HG03095 (cell line): ENCODE measurements around the gene ROR1.

Experiments
- ATAC-seq: cut with Tn5 transposase; IDR thresholded peaks from one replicate; pipeline ENCODE4 v1.9.1; 2021; ENCODE audit warnings: moderate library complexity; ENCODE audit not compliant: unreplicated experiment

The ROR1 gene

DNA sequence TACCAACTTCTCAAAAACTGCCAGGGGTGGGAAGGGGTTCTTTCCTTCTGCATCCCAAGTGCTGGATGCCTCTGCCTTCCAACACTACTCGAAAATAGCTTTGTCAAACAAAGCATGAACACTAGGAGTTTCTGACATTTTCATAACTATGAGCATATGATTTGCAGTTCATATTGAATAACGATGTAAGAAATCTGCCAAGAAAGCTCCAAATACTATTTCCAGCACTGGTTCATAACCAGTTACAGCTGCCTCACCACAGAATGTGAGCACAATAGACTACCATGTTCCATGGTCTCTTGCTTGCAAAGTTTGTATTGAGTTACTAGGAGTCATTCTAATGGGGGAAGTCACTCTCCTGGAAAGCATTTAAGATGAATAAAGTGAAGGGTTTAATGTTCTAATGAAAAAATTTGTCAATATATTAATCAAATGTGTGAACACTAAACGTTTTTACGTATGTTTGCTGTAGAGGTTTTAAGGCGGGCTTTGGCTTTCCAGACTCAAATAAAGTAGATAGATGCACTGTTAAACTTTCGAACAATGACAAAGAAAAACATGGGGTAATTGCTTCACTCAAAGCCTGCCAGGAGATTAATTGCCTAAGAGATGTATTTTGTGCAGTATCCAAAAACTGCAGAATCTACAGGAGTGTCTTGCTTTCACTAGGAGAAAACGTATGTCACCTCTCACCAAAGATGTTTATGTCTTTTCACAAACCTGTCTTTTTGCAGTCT, 351.1 kb downstream of the ROR1 start:
- ATAC-seq: no peak

DNA sequence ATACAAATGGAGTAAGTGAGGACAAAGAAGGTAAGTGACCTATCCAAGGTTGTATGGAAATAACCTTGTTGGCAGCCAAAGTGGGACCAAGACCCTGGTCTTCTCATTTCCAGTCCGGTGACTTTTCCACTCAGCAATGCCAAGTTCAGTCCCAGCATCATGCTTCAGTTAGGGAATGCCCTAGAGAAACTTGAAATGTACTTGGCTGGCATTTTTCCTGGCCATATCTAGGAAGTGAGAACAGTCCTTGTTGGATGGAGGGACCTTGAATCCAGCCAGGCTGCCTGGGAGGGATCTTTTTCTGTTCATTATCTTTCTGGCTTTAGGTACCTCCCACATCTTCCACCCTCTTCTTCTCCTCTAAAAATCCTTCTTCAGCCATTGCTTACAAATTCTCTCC, 352.8 kb downstream of the ROR1 start:
- no peak for ATAC-seq

DNA sequence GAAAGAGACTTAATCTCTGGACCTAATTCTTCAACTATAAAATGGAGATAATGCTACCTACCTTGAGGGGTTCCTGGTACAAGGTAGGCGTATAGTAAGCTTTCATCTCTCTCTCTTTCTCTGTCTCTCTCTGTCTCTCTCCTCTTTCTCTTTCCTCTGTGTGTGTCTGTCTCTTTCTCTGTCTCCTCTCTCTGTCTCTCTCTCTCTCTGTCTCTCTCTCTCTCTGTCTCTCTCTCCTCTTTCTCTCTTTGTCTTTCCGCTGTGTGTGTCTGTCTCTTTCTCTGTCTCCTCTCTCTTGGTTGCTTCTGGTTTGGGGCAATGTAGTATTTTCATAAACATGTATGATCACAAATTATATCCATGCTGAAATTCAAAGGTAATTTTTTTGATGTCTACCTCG, 353.5 kb downstream of the ROR1 start:
- ATAC-seq: no peak

DNA sequence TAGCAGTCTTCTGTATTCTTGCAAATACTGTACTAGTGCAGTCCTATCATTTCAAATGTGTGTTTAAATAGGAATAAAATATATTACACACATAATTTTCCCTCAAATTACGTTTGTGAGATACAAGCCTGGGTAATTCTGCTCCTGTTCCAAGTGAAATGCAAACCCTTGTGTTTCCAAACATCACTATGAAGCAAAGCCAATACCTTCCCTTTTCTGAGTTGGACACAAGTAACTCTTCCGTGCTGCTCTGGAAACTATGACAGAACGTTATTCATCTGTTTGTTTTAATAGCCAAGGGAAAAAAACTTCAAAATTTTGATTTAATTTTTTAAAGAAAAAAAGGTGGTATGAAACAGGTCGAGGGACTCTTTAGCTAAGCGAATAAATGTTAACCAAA, 355.9 kb downstream of the ROR1 start:
- no peak for ATAC-seq

DNA sequence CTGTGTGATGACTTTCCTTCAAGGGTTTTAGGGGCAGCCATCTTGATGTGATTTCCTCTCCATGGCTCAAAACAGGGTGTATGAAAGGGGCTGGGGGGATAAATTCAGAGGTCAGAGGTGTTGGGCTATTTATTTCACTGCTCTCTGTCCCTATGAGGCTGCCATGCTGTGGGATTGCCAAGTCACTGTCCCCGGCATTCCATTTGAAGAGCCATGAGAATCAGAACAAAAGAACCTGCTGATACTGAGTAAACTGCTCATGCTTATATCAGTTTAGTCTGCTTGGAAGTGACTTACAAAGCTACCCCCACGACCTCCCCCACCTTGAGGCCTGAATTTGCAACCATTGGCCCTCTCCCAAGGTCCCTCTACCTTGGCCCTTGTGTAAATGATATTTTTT, 357.3 kb downstream of the ROR1 start:
- ATAC-seq: no peak

DNA sequence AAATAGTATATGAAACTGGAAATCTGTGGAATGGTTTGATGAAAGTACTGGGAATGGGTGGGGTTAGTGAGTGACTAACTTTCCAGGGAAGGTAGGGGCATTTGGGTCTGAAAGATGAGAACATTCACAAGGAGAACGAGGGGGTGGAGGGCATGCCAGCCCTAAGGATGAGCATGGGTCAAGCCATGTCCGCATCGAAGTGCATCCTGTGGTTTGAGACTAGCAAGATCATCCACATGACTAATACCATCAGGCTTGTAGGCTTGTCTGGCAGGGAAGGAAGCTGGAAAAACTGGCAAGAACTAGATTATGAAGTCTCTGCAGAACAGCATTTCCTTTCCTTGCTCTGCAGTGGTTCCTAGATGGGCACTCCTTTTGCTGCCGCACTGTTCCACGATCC, 359.2 kb downstream of the ROR1 start:
- ATAC-seq: no peak

DNA sequence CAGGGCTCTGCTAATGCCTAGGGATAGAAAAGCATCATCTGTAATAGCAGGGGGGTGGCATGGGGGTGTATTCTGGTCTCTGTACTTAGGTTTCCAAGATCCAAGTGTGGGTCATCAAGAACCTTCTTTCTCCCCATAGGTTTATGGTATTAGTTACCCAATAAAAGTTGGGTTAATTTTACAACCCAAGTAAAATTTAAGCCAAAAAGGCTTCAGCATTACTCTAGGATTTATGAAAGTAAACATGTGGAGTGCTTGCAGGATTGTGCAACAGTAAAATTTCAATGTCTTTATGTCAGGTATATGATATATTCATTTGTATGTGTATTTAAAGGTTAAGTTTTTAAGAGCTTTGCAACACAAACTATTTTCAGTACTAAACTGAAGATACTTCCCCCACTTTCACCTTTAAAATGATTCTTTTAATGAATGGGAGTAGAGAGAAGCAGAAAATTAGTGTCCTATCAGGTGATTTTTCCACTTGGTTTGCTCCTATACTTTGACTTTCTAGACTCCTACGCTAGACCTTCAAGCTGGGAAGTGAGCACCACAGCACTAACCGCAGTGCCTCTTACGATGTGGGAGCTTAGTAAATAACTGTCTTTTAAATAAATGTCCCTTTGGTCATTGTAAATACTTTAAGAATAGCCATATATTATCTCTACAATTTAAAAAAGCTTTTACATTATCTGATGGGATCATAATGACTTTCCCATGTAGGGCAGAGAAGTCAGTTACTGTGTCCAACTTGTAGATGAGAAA, 361.8 kb downstream of the ROR1 start:
- no peak for ATAC-seq

DNA sequence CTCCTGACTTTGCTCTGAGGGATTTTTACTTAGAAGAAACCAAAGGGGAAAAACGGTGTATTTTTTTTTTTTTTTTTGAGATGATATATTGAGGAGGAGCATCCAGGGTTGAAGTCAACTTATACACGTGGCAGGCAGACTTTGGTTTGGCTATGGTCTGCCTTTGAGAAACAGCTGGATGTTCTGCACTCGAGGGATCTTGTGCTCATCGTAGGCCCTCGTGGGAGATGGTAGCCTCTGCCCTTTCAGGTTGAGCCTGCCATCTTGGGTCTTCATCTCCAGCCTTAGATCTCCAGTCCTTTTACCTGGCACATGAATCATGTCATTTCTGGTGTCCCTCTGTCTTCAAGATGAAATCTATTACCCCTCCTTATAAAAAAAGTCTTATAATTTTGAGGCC, 362.5 kb downstream of the ROR1 start:
- ATAC-seq: no peak

DNA sequence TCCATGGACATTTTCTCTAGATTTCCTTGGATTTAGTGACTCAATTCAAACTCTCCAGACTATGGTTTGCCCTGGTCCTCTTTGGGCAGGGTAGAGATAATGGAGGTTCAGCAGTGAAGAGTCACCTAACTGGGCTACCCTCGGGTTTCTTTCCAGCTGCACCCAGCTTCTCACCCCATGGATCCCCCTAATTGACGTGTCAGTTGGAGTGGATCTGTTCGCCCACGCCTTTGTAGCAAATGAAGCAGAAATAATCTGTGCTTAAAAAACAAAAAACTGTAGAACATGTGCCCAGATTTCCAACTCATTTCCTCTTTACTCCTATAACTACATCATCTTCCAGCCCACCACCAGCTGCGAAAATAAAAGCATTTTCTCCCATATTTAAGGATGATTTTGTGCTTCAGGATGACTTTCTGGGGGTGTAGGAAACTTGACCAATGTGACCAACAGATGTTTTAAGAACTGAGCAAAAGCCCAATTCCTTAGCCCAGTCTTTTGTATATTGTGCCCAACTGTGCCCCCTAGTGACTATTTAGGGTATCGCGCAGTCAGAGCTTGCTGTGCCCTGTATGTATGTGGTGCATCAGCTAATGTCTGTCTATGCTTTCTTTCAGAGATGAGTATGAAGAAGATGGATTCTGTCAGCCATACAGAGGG, 363.1 kb downstream of the ROR1 start:
- ATAC-seq: no peak

DNA sequence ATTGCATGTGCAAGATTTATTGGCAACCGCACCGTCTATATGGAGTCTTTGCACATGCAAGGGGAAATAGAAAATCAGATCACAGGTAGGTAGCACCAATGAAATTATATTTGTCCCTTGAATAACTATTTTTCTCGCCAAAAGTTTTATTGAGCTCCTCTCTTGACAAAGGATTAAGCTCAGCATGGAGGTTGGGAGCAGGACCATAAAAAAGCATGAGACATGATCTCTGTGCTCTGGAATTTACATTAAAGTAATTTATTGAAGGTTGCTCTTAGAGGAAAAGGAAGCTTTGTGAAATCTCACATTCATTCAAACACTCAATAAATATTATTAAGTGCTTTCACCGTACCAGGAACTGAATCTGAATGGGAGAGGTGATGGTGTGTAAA, 363.6 kb downstream of the ROR1 start:
- no peak for ATAC-seq

DNA sequence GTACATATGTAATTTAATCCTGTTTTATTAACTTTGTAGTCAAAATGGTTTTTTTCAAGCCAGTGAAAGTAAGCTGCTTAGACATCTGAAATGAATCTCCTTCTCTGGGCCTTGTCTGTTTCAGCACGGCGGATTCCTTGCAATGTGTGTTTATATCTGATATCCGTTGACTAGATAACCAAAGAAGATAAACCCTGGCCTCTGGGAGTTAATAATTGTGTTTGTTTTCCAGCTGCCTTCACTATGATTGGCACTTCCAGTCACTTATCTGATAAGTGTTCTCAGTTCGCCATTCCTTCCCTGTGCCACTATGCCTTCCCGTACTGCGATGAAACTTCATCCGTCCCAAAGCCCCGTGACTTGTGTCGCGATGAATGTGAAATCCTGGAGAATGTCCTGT, 366.1 kb downstream of the ROR1 start:
- no peak for ATAC-seq

DNA sequence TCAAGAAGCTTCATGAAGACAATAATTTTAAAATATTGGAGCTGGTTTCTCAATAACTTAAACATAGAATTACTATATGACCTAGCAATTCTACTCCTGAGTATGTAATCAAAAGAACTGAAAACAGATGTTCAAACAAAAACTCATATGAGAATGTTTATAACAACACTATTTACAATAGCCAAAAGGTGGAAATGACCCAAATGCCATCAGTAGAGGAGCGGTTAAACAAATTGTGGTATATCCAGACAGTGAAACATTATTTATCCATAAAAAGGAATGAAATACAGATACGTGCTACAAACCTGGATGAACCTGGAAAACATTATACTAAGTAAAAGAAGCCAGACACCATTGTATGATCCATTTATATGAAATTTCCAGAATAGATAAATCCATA, 366.8 kb downstream of the ROR1 start:
- no peak for ATAC-seq

DNA sequence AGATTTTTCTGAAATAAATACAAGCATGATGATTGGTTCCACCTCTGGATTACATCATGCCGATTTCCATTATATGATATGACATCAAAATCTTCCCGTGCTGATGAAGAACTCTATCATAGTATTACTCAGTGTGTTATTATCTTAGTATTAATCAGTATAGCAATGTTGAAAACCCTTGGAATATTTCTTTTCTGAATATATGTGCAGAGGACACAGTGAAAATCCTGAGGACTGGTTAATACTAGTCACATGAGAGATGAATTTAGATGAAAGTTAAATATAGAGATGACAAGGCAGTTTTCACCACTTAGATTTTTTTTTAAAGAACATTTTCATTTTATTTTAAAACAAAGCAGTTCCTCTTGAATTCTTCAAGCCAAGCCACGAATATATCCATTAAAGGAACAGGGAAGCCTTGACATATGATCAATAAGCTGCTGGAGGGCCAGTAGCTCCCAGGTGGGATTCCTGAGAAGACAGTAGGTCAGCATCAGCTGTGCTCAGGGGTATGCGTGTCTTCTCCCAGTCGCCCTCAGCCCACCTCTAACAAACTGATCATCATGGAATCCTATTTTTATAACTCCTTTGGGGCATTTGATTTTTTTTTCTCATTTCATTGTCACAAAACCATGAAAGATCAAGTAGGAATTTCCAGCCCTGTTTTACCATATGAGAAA, 373.4 kb downstream of the ROR1 start:
- no peak for ATAC-seq

DNA sequence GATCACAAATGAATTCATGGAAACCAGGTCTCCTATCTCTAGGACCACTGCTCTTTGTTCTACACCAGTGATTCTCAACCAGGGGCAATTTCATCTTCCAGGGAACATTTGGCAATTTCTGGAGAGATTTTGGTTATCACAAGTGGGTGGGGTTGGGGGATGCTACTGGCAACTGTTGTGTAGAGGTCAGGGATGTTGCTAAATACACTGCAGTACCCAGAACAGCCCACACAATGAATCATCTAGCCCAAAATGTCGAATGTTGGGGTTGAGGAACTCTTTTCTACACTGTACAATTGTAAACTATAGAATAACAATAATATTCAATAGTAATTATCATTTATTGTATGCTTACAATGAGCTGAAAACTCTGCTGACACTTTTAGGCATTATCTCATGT, 373.9 kb downstream of the ROR1 start:
- ATAC-seq: no peak

DNA sequence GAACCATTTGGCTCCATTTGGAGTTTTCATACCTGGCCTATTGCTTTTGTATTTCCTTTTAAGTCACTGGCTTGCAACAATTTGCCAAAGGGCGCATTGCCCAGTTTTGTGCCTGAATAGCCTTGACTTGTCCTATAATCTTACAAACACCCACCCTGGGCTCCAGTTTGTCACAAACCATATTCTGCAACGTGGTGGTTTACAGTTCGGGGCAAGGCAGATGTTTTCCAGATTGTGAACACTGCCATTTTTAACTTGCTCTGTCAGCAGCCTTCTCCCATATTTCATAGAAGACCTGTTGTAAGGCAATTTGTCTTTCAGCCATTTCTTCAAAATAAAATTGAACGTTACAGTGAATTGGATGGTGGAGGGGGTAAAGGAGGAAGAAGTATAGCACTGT, 376.4 kb downstream of the ROR1 start:
- ATAC-seq: no peak

DNA sequence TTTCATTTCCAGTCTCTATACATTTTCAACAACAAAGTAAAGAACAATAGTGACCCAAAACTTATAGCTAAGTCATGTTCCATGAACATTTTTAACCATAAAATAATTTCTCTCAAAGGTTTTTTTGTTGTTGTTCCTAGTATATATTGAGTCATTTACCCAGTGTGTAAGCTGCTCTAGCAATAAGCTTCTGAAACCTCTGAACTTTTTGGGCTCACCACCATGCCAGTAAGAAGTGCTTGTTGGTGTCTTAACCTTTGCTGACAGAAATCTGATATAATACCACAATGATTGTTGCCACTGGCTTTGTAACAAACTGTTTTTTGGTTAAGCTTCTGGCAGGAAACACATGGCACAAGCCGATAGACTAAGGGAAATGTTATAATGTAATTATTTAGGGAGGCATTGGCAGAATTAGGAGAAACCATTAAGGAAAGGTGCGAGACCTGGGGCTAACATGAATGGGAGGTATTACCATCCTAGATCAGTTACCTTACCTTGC, 377.0 kb downstream of the ROR1 start:
- no peak for ATAC-seq

DNA sequence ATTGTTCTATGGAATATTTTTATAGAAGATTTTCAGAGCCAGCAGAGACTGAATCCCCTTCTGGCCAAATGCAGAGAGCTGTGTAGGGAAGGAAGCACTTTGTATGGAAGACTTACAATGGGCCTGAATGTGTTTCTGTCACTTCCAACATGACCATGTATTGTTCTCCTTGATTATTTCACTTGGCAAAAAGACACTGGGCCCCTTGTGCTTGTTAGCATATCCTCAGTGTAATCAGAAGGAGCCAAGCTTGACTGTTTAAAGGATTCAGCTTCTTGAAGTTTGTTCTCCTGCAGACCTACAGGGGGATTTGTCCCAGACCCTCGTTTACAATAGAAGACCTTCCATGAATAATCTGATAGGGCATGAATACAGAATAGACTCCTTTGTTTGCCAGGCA, 381.5 kb downstream of the ROR1 start:
- no peak for ATAC-seq

DNA sequence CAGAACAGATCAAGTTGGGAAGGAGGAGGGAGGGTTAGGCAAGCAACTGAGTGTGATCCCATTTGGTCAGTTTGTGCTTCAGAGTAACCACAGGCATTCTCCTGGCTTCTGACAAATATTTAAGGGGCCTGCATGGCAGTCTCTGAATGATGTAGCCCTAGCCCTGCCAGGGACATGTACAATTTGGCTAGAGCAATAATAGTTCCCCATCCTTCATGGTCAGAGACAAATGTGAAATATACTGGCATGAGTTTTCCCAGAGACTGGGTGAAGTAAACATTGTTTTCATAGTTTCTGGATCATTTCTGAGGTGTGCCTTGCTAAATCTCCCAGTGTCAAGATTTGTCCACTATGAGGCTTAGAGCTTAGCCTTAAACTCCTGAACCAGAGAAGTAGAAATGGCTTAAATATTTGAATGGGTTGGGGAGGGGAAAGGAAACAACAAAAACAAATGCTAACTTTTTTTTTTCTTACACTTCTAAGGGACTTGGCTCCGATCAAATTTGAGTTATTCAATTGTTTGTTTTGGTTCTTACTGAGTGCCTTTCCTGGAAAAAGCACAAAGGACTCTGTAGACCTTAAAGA, 387.6 kb downstream of the ROR1 start:
- no peak for ATAC-seq

DNA sequence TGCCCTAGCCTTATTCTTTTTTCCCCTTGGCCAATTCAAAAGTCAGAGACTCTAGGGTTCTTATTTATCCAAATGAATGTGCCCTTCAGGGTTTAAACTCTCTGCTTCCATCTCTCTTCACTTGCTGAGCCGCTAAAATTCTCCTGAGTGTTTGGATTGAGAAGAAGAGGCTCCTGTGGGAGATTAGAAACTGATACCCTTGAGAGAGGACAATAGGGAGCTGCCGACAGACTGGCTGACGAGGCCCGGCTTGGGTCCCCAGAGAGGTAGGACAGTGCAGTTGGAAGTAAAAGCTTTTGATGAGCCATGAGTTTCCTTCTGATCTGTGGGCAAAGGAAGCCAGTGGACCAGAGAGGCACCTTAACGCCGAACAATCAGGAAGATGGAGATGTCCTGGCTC, 388.3 kb downstream of the ROR1 start:
- ATAC-seq: no peak

DNA sequence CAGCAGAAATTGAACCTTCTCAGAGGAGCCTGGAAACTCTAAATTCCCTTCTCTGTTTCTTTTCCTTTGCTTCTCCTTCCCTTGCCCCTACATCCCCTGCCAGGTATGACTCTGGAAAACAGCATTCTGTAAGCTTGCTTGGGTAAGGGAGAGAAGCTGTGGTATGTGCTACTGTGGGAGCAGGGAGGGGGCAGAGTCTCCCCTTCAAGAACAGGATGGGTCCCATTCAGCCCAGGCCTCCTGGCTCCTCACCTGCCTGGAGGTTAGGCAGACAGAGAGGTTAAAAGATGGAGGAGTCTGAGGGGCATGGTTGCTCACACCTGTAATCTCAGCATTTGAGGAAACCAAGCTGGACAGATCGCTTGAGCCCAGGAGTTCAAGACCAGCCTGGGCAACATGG, 389.0 kb downstream of the ROR1 start:
- ATAC-seq: no peak

DNA sequence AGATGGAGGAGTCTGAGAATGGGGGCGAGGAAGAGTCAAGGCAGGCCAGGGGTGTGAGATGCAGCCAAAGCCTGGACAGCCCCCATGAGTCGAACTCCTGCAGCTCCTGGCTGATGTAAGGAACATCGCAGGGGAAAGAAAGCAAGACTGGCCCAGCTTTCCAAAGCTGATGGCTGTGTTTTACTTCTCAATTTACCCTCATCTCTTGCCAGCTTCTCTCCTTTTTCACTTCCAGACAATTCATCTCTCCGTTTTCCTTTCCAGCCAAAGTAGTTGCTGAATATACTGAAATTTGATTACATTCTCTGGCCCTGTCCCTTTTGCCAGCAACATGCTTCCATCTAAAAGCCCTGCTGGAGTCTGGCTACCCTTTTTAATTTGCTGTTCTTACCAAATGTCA, 389.6 kb downstream of the ROR1 start:
- ATAC-seq: no peak
